Vagina (tissue), 2 donors: ENCODE data around the gene CFAP221.

Source experiments
- POLR2A ChIP-seq, 2 donors: fragments of 450-650 bp; IDR thresholded peaks; one replicate each; pipeline ENCODE4 v1.6.1; 2017; ENCODE audit warnings: antibody characterized with exemption in 2 of 2, mild to moderate bottlenecking in 2 of 2, moderate library complexity in 2 of 2
- POLR2AphosphoS5 ChIP-seq, 2 donors: sonication (generic); formaldehyde crosslinking; IDR thresholded peaks; one replicate each; pipeline ENCODE4 v1.9.0; 2017; ENCODE audit warnings: antibody characterized with exemption in 2 of 2, mild to moderate bottlenecking in 2 of 2, low read depth in 1 of 2; ENCODE audit not compliant: insufficient read depth in 1 of 2
- TF ChIP-seq, protein P1 (sequence below), 3 experiments: fragments of 450-650 bp in 2 of 3; fragments of 200-600 bp in 1 of 3; sonication (generic) in 1 of 3; IDR thresholded peaks; one replicate each; pipeline ENCODE4 v1.5.1; 2017 to 2019; ENCODE audit warnings: antibody characterized with exemption in 3 of 3, mild to moderate bottlenecking in 2 of 3, moderate library complexity in 2 of 3

DNA sequence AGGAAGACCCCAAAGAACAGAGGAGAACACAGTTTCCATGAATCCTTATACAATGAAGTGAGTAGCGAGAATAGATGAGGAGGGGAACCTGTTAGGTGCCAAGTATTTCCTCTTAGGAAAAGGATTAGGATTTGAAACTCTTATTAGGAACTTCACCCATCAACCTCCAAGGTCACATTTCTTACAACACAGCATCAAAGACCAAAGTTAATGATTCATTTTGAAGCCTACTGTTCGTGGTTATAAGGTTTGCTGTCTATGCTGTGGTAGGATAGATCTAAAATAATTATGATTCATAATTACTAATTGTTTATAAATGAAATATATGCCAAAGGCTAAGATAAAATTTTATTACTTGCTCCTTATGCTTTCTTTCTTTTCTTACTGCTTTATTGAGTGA, 6.1 kb downstream of the CFAP221 start:
- TF ChIP-seq, protein P1, sequence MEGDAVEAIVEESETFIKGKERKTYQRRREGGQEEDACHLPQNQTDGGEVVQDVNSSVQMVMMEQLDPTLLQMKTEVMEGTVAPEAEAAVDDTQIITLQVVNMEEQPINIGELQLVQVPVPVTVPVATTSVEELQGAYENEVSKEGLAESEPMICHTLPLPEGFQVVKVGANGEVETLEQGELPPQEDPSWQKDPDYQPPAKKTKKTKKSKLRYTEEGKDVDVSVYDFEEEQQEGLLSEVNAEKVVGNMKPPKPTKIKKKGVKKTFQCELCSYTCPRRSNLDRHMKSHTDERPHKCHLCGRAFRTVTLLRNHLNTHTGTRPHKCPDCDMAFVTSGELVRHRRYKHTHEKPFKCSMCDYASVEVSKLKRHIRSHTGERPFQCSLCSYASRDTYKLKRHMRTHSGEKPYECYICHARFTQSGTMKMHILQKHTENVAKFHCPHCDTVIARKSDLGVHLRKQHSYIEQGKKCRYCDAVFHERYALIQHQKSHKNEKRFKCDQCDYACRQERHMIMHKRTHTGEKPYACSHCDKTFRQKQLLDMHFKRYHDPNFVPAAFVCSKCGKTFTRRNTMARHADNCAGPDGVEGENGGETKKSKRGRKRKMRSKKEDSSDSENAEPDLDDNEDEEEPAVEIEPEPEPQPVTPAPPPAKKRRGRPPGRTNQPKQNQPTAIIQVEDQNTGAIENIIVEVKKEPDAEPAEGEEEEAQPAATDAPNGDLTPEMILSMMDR (IDR thresholded peaks at IDR 0.05), result no peak
- TF ChIP-seq POLR2A (IDR thresholded peaks at IDR 0.05), result no peak
- no peak for TF ChIP-seq POLR2AphosphoS5 (IDR thresholded peaks at IDR 0.05; ENCODE audit: insufficient read depth in 1 of 2, low read depth in 1 of 2)
